ENCODE data around the gene CIB4.

Gene CIB4

GRCh38 chr2:26605195-26605998, 35.8 kb downstream of the CIB4 start:
- DNase-seq: peak in 1 of 2 experiments; percentile 18

GRCh38 chr2:26602575-26602974, 38.6 kb downstream of the CIB4 start:
- no peak for DNase-seq

GRCh38 chr2:26599387-26599786, 41.8 kb downstream of the CIB4 start:
- DNase-seq: no peak

GRCh38 chr2:26598996-26599373, 42.2 kb downstream of the CIB4 start:
- no peak for DNase-seq

GRCh38 chr2:26598336-26598995, 42.7 kb downstream of the CIB4 start:
- DNase-seq: no peak

- DNase-seq: no peak
Observed at GRCh38 chr2:26597197-26597596, 44.0 kb downstream of the CIB4 start.

GRCh38 chr2:26595146-26595545, 46.0 kb downstream of the CIB4 start:
- DNase-seq: no peak

GRCh38 chr2:26591619-26592505, 49.3 kb downstream of the CIB4 start:
- DNase-seq: no peak

GRCh38 chr2:26590980-26591618, 50.1 kb downstream of the CIB4 start:
- no peak for DNase-seq

- no peak for DNase-seq
Observed at GRCh38 chr2:26590508-26590907, 50.7 kb downstream of the CIB4 start.

- no peak for DNase-seq
Observed at GRCh38 chr2:26588576-26588975, 52.6 kb downstream of the CIB4 start.

- DNase-seq: no peak
Observed at GRCh38 chr2:26587994-26588393, 53.2 kb downstream of the CIB4 start.

GRCh38 chr2:26585966-26586365, 55.2 kb downstream of the CIB4 start:
- no peak for DNase-seq

- DNase-seq: no peak
Observed at GRCh38 chr2:26585100-26585499, 56.1 kb downstream of the CIB4 start.

- DNase-seq: no peak
Observed at GRCh38 chr2:26584656-26585055, 56.5 kb downstream of the CIB4 start.

- DNase-seq: no peak
Observed at GRCh38 chr2:26584191-26584590, 57.0 kb downstream of the CIB4 start.

GRCh38 chr2:26583381-26583911, 57.7 kb downstream of the CIB4 start:
- DNase-seq: no peak

GRCh38 chr2:26582890-26583289, 58.3 kb downstream of the CIB4 start:
- no peak for DNase-seq

GRCh38 chr2:26581991-26582842, 58.9 kb downstream of the CIB4 start:
- DNase-seq: no peak

- DNase-seq: no peak
Observed at GRCh38 chr2:26581266-26581990, 59.7 kb downstream of the CIB4 start.

- DNase-seq: no peak
Observed at GRCh38 chr2:26580751-26581150, 60.4 kb downstream of the CIB4 start.

Data from NCI-H1930 (cell line).